SHP77 (cell line): Measurements from ENCODE around the gene KRT35.

ENCODE experiments used
- DNase-seq, 2 experiments: peaks; one replicate each; lab custom pipeline; 2025; lab: John Stamatoyannopoulos, UW

Gene KRT35

GRCh38 chr17:41481036-41481435 is at the start of gene KRT35:
KRT35 (minus strand) TSS chr17:41481151; CDS start chr17:41481097, 54 bp downstream.
- no peak for DNase-seq

- DNase-seq = no peak
Measured at GRCh38 chr17:41530062-41531048, 49.4 kb upstream of the KRT35 start.

GRCh38 chr17:41529491-41529915 is 48.6 kb upstream of the KRT35 start:
- no peak for DNase-seq

- no peak for DNase-seq
Measured at GRCh38 chr17:41528959-41529353, 48.0 kb upstream of the KRT35 start.

- DNase-seq = no peak
Measured at GRCh38 chr17:41527063-41528023, 46.4 kb upstream of the KRT35 start.

DNA sequence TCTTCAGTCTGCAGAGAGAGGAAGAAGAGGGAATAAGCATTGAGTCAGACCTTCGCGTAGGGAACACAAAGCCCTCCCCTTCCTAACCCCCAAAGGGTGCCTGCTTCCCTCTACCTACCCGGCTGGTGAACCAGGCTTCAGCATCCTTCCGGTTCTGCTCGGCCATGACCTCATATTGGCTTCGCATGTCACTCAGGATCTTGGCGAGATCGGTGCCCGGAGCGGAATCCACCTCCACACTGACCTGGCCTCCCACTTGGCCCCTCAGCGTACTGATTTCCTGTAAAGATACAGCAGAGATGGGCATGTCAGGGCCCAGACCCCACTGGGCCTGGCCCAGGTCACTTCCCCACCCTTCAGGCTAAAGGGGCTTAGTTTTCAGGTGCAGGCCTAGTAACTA is 43.3 kb upstream of the KRT35 start:
- DNase-seq = no peak

DNA sequence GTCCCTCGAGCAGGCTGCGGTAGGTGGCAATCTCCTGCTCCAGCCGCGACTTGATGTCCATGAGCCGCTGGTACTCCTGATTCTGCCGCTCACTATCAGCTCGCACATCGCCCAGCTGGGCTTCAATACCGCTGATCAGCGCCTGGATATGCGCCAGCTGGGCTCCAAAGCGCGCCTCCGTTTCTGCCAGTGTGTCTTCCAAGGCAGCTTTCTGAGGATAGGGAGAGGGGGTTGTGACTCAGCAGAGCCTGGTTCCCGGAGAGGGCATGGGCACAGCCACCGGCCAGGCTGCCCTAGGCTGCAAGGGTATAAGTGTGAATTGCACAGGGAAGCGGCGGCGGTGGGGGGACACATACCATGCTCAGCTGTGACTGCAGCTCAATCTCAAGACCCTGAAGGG is 42.8 kb upstream of the KRT35 start:
- DNase-seq = peak in 1 of 2 experiments; percentile 11

DNA sequence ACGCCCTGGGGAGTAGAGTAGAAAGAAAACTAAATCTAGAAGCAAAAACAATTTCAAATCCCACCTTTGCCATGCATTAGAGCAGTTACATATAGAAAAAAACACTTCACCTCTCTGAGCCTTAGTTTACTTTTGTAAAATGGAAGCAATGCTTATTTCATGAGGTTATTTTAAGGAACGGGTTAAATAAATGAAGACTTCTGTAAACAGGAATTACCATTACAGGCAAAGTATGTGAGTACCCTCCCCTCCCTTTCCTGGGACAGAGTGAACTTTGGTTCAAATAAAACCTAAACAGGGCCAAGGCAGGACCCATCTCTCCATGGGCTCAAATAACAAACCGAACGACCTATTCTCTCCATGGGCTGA is 42.3 kb upstream of the KRT35 start:
- no peak for DNase-seq

DNA sequence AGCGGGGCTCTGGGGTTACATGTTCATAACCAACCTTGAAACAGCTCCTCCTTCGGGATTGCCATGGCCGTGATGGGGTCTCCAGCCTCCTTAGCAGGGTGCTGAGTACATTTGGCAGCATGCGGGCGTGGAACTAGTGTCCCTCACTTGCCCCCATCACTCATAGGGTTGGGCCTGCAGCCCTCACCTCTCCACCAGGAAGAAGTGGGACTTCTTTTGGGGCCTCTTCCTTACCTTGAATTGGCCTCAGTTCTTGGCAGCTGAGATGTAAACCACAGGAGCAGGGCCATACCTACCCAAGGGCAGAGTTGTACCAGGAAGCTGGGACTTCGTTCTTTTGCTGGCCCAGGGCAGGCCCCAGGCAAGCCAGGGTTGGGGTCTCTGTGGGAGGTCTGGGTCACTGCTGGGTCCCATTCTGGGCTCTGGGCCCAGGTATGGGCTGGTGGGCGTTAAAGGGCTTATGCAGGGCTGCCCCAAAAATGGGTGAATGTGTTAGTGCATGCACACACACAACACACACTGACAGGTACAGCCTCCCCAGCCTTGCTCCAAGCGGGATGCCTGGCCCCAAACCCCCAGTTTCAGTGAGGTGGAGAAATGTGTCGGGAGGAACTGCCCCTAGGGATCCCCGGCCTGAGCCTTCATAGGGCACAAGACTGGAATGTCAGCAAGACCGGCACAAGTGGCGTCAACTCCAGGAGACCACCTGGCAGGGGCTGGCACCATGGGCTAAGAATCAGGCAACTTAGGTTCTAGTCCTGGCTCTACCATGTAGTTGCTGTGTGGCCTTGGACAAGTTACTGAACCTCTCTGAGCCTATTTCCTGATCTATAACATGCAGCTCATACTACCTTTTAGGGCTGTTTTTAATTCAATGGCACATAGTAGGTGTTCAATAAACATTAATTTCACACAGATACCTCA is 41.6 kb upstream of the KRT35 start:
- no peak for DNase-seq

DNA sequence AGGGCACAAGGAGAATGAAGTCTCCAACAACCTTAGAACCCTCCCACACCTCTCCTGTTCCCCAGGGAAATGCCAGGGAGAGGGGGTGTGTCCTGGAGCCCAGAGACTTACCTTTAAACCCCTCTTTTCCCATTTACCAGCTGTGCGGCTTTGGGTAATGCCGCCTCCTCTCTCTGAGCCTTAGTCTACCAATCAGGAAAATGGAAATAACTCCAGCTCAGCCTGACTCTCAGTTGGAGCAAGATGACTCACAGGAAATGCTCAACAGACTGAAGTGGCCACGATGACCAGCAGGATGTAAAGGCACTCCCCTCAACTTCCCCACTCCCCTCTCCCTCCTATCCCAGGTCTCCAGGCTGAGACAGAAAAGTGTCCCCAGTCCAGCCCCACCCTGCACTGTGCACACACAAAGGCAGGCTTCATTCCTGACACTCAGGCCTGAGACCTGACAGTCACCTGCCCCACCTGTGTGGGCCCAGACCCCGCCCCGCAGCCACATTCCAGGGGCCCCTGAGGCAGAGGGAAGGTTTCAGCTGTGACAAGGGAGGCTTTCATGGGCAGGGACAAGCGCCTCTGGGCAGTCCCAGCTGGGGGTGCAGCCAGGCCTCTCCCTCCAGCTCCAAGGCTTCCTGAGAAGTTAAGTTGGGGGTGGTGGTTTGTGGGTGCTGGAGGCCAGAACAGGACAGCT is 40.8 kb upstream of the KRT35 start:
- DNase-seq = no peak

GRCh38 chr17:41520821-41521521 is 40.0 kb upstream of the KRT35 start:
- DNase-seq = no peak

- no peak for DNase-seq
Measured at GRCh38 chr17:41519501-41520224, 38.7 kb upstream of the KRT35 start.

- no peak for DNase-seq
Measured at GRCh38 chr17:41518789-41519449, 38.0 kb upstream of the KRT35 start, which contains the start of gene KRT15. KRT15 (minus strand) TSS chr17:41518890; CDS start chr17:41518827, 63 bp downstream.

DNA sequence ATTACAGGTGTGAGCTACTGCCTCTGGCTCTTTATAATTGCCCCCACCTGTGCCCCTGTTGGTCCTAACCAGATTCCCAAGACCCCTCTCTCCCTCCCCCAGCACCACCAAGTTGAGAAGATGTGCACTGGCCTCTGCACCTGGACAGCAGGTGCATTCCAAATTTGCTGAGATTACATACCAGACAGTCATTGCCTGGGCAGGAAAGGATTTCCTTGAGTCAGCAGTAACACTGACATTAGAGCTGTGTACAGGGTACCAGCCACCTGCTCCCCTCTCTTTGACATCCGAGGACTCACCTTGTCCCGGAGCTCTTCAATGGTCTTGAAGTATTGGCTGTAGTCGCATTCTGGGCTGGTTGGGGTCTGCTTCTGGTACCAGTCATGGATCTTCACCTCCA is 37.1 kb upstream of the KRT35 start:
- DNase-seq = no peak

DNA sequence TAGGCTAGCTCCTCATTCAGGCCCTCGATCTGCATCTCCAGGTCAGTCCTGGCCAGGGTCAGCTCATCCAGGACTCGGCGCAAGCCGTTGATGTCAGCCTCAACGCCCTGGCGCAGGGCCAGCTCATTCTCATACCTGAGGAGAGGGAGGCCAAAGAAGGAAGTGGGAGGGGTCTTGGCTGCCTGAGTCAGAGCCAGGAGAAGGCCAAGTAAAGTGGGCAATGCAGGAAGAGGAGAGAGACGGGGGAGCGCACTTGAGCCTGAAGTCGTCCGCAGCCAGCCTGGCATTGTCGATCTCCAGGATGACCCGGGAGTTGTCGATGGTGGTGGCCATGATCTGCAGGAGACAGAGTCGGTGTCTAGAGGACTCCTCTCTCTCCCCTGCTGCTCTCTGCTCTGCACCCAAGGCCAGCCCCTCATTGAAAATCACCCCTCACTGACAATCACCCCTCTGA is 35.9 kb upstream of the KRT35 start:
- no peak for DNase-seq

- no peak for DNase-seq
Measured at GRCh38 chr17:41516147-41516829, 35.3 kb upstream of the KRT35 start.

DNA sequence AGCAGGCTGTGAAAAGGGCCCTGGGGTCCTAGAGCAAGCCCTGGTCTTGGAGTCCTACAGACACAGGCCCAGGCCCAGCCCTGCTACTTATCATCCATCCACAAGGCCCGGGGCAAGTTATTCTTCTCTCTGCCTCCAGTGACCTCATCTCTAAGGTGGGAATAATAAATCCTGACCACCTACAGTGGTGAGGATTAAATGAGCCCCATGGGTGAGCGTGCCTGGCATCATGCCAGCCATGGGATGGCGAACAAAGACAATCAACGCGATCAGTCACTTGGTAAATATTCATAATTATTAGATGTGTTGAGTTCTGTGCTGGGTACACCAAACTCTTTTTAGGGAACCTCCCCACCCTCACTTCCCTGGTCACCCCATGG is 32.2 kb upstream of the KRT35 start:
- DNase-seq = no peak

DNA sequence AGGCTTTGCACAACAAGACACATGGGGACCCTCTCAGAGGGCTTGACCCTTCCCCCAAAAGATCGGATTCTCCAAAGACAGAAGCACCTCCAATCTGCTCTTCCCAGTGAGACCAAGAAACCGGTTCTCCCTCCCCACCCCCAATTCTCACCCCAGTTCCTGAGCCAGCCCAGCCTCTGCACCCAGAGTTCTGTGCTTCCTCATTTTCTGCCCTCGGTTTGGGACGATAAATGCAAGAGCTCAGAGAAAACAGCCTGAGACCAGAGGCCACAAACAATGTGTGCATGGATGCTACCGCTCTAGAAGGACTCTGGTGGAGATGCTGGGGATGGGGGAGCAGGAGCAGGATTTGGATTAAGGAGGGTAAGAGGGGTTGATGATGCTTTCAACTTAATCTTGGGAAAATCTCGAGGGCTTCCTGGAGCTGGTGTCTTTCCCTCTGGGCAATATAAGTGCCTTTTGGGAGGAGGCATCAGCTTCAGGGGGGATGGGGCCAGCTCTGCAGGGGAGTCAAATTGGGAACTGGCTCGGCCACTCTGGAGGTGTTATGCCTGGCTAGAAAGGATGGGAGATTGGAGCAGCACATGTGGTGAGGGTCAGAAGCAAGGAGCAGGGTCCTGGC is 31.7 kb upstream of the KRT35 start:
- DNase-seq = no peak
